GM18873 (cell line): ENCODE results near the gene NELFA.
"Not testable (repeated sequence)": the region's sequence is repeated elsewhere in the genome, so short reads cannot be mapped to it uniquely, and the experiment has no call there.

Source experiments
- ATAC-seq: cut with Tn5 transposase; IDR thresholded peaks from one replicate; pipeline ENCODE4 v1.9.1; 2021; ENCODE audit warnings: mild to moderate bottlenecking, moderate library complexity, moderate number of reproducible peaks; ENCODE audit not compliant: unreplicated experiment, low FRiP score

NELFA gene

DNA sequence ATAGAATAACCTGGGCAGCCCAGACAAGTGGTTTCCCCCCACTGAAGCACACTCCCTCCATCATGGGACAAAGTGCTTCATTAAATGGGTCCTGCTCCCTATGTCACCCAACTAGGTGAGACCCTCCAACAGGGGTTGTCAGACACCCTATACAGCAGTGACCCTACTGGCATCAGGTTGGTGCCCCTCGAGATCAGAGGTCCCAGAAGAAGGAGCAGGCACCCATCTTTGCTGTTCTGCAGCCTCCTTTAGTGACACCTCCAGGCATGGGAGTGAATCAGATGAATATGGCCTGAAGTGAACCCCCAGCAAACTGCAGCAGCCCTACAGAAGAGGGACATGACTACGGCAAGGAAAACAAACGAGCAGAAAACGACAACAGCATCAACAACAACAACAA is 11.1 kb downstream of the NELFA start:
- no peak for ATAC-seq

DNA sequence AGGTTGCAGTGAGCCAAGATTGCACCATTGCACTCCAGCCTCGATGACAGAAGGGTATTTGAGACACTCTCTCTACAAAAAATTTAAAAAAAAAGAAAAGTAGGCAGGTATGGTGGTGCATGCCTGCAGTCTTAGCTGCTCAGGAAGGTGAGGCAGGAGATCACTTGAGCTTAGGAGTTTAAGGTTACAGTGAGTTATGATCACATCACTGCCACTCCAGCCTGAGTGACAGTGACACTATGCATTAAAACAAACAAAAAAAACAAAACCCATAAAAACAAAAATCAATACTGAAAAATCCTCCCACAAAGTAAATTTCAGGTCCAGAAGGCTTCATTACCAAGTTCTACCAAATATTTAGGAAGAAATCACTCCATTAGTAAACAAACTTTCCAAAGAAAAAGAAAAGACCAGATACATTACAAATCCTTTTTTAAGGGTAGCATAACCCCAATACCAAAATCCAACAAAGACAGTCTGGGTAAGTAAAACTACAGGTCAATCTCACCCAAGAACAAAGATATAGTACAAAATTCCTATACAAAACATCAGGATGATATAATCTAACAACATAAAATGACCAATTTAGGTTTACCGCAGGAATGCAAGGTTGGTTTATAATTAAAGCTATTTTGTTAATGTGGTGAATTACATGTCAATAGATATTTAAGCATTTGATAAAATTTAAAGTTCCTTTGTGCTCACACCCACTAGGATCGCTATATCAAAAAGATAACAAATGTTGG is 11.7 kb downstream of the NELFA start:
- no peak for ATAC-seq

DNA sequence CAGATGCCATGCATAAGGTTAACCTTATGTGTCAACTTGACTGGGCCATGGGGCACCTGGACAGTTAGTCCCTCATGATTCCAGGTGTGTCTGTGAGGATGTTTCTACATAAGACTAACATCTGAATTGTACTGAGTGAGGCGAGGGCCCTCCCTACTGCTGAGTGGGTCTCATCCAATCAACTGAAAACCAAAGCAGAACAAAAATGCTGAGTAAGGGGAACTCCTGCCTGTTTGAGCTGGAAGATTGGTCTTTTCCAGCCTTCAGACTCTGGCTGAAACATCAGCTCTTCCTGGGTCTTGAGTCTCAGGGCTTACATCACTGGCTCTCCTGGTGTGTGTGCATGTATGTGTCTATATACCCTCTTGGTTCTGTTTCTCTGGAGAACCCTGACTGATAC is 13.8 kb downstream of the NELFA start:
- ATAC-seq, result no peak

DNA sequence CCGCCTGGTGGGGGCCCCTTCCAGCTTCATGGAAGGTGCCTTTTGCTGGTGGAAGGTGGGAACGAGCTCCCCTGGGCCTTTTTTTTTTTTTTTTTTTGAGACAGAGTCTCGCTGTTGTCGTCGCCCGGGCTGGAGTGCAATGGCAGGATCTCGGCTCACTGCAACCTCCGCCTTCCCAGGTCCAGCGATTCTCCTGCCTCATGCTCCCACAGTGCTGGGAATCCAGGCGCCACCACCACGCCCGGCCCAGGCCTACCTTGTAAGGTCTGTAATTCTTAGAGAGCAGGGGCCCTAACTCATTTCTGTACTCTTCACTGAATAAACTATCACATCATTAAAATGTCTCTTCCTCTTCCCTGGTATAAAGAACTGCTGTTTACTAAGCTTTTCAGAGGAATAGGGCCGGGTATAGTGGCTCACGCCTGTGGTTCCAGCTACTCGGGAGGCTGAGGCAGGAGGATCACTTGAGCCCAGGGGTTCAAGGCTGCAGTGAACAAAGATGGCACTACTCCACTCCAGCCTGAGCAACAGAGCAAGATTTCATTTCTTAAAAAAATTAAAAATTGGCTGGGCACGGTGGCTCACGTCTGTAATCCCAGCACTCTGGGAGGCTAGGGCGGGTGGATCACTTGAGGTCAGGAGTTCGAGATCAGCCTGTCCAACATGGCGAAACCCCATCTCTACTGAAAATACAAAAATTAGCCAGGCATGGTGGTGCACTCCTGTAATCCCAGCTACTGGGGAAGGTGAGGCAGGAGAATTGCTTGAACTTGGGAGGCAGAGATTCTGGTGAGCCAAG is 14.9 kb downstream of the NELFA start:
- ATAC-seq, result not testable (repeated sequence)

DNA sequence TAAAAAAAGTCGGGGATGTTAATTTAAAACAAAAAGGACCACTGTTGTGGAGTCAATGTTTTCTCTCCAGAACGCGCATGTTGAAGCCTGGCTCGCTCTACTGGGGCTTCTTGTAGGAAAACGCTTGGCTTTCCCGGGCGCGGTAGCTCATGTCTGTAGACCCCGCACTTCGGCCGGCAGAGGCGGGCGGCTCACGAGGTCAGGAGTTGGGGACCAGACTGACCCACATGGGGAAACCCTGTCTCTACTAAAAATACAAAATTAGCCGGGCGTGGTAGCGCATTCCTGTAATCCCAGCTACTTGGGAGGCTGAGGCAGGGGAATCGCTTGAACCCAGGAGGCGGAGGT is 15.6 kb downstream of the NELFA start:
- no peak for ATAC-seq

DNA sequence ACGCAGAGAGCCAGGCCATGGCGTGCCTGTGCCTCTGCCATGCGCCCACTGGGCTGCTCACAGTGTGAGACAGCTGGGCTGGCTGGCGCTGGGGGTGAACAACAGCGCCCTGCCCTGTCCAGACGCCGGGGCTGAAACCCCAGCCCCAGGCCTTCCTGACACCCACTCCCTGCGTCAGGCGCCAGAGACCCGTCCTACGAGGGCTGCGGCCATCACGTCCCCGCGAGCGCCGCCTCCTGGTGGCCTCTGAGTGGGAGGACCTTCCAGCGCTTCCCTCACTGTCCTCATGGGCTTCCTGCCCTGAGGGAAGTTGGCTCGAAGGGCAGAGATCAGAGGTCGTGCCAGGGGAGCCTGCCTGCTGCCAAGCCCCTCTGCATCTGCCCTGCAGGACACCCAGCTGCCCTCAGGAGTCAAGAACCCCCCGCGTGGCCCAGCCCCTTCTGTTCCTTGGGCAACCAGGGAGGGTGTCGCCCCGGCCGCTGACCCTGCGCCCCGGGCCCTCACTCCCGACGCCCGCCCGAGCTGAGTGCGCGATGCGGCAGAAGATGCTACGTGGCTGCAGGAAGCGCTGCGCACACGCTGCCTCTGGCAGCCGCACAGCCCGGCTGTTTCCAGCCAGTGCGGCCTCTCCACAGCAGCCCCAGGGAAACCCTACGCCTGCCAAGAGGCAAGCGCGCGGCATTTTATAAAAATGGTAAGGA is 16.2 kb downstream of the NELFA start:
- ATAC-seq, result no peak

DNA sequence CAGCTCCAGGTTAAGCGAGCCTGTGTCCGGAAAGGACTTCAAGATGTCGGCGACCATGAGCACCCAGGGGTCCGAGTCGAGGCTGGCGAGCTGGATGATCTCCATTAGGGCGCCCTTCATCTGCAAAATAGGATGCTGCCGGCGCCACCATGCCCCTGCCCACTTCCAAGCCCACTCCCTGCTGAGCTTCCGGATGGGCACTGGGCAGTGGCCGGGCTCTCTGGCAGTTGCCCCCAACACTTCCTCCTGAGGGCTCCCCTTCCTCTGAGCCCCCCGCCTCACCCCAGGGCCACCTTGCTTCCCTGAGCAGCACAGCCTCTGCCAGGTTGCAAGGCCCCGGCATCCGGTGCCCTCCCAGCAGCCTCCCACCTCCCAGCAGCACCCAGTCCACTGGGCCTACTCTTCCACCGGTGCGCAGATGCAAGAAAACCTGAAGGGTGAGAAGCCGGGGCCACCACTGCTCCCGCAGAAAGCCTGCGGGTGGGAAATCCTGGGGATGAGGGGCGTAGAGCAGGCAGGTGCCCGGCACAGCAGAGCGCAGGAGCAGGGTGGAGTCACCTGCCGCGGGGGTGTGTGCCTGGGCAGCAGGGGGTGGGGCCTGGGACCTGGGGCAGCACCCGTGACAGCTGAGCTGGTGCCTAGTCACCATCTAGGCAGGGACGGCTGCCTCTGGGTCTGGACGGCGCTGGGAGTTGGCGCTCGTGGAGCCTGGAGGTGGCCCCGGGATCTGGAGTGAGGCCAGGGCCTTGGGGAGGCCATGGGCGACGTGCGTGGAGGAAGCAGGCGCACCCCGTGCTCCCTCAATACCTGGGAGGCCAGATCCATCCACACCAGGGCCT is 17.0 kb downstream of the NELFA start:
- no peak for ATAC-seq

DNA sequence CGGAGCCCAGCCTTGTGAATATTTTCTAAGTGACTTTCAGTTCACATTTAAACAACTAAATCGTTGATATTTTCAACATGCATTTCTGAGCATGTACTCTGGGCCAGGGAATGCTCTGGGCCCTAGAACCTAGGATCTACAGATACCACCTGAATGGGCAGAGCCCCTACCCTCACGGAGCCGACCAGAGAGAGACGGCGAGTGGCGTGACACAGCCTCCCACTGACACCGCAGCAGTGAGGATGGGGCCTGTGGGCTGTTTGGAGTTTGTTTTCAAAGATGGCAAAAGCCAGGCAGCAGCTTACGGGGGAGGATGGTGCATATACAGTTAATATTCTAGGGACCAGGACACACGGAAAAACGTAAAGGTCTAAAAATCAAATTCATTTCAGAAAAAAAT is 17.7 kb downstream of the NELFA start:
- ATAC-seq, result no peak

DNA sequence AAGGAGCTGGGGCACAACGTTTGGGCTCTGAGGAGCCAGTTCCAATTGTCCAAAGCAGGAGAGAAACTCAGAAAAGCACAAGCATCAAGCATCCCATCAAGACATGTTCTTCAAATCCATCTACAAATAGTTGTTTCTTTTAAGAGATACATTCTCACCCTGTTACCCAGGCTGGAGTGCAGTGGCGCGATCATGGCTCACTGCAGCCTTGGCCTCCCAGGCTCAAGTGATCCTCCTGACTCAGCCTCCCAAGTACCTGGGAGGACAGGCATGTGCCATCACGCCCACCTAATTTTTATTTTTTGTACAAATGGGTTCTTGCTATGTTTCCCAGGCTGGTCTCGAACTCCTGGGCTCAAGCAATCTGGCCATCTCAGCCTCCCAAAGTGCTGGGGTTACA is 18.1 kb downstream of the NELFA start:
- no peak for ATAC-seq

DNA sequence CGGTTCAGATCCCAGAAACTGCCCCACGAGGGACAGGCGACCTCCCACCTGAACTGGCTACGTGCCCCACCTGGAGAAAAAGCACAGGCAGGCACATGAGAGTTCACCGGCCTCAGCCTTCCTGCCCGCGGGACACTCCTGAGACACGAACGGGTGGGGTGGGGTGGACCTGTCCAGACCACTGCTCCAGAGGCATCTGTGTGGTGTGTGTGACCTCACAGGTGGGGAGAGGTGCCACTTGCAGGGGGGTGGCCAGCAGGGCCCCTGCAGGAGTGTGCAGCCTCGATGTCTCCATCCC is 18.5 kb downstream of the NELFA start:
- no peak for ATAC-seq

DNA sequence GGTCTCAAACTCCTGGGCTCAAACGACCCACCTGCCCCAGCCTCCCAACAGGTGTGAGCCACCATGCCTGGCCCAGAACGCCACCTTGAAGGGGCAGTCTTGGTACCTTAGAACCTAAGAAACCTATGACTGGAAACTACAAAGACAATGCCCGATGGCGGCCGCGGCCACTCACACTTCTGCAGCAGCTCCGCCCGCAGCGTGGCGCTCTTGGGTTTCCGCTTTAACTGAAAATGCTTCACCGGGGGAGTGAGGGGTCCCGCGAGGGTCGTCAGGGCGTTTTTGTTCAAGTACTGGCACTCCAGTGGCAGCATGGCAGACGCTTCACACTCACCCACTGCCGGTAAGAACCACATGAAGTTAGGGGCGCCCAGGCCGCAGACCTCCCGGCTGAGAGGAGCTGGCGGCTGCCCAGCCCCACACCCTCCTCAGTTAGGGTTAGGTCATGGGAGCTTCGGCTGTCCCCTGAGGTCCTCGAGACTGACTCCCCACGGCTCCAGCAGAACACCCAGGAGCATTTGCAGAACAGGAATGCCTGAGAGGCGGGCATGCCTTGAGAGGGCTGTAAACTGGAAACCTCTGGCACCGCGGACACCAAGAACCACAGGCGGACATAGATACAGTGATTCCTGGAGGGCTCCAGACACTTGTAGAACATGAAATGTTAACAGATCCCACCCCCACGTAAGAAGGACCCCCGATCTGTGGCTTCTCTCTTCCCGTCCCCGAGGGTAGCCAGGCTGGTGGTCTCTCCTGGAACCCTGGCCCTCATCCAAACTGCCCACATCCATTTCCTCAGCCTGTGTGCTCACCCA is 19.0 kb downstream of the NELFA start:
- no peak for ATAC-seq

DNA sequence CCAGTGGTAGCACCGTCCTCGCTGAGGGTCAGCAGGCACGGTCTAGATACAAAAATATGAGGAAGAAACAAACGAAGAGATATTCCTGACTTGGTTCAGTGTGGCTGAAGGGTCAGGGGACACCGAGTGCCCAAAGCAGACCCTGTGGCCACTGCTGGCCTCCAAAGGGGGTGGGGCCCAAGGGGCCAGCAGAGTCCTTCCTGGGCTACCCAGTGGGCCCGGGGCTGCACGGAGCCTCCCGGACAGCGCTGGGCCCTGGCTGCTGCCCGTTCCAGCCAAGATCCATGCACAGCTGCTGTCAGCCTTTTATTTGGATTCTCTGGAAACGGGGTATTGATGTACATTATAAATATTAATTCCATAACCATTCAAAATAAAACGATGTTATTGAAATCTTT is 20.4 kb downstream of the NELFA start:
- ATAC-seq, result no peak

DNA sequence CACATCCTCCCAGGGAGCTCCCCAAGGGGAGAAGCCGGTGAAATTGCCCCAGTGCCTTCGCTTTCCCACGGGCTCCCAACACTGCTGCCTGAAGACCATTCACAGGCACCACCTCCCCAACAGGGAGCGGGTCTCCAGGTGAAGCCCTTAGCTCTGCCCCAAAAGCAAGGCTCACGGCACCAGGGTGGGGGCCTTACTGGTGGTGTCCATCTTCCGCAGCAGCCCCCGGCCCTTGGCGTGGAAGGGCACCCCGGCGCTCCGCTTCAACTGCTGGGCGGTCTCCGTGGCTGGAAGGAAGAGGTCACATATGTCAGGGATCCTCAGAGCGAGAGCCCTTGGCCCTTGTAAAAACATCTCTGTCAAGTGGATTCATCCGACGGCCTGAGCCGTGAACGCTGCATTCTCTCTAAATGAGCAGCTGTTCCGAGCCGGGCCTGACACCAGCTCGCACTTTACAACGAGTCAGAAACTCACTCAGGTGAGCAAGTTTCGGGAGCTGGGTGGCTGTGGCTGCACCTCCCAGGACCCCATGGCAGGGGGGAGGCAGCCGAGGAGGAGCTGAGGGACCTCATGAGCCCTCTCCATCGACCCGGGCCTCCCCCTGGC is 20.9 kb downstream of the NELFA start:
- no peak for ATAC-seq

DNA sequence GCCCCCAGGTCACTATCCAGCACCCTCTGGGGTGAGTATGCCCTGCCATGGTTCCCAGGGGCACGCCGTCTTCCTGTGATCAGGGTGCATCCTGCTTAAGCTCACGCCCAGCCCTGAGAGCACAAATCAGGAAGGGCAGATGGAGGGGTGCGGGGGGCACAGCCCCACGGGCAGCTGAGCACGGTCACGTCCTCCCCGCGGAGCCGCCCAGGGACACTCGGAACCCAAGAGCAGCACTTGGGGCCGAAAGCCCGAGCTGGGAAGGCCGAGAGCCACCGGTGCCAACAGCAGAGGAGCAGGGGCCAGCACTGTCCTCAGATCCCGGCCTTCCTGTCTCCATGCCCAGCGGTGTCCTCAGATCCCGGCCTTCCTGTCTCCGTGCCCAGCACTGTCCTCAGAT is 21.5 kb downstream of the NELFA start:
- no peak for ATAC-seq

DNA sequence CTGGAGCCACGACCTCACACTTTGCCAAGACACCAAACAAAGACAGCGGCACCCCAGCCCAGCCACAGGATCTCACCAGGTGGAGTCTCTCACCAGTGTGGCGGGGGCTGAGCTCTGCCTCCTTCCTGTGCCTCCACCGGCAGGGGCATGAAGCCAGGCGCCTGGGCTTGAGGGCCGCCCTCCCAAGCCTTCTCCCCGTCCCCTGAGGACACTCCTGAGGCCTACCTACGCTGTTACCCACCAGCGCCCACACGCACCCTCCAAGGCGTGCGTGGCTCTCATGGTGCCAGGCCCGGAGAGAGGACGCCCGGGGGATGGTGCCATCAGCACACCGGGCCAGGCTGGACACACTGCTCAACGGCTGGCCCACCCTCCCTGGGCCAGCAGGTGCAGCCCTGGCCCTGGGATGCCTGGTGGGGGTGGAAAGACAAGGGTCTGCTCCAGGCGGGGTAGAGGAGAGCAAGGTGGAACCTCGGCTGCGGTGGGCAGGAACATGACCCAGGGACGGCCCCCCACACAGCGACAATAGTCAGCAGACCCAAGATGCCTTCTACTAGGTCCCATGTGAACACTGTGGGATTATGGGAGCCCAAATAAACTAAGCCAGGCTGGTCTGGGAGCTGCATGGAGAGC is 22.1 kb downstream of the NELFA start:
- no peak for ATAC-seq

DNA sequence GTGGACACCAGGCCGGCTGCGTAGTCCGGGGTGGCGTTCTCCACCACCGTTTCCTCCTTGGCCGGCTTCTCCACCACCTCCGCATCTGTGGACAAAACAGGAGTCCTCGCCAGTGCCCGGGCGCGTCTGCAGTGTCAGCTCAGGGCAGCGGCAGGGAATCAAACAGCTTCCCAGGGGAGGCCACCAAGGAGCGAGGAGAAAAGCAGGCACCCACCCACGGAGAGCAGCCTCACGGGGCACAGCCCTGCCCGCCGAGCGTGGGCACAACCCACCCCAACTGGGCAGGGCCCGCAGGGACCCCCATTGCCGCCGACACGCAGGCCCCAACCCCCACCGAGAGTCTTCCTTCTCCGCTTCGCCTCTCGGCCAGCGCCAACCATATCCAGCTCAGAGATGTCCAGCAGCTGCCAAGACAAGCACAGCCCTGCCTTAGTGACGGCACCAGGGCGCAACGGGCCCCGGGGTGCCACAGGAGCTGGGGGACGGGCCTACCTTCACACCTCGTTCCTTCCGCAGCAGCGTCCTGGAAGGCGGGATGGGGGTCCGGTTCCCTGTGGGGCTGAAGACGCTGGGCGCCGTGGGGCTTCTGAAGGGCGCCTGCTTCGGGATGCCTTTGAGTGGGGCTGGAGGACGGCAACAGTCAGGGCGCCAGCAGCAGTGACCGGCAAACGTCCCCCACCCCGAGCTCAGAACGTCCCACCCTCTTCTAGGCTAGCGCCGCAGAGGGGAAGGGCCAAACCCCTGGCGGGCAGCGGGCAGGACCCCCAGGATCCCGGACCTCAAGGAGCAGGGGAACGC is 22.8 kb downstream of the NELFA start:
- no peak for ATAC-seq

DNA sequence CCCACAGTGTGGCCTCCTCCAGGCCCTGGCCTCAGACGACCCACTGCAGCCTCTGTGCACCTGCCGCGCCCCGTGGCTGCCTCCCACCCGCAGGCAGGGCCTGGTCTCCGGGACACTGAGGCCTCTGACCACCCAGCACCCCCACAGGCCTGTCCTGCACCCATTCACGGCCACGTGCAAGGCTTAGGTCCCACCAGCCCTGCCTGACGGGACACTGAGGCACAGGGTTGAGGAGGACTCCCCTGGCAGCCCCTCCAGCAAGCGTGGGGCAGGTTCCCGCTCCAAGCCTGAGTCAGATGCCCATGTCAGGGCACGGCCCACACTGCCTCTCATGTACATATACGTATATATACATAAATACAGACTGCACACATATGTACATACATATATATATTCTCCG is 23.5 kb downstream of the NELFA start:
- ATAC-seq, result no peak

DNA sequence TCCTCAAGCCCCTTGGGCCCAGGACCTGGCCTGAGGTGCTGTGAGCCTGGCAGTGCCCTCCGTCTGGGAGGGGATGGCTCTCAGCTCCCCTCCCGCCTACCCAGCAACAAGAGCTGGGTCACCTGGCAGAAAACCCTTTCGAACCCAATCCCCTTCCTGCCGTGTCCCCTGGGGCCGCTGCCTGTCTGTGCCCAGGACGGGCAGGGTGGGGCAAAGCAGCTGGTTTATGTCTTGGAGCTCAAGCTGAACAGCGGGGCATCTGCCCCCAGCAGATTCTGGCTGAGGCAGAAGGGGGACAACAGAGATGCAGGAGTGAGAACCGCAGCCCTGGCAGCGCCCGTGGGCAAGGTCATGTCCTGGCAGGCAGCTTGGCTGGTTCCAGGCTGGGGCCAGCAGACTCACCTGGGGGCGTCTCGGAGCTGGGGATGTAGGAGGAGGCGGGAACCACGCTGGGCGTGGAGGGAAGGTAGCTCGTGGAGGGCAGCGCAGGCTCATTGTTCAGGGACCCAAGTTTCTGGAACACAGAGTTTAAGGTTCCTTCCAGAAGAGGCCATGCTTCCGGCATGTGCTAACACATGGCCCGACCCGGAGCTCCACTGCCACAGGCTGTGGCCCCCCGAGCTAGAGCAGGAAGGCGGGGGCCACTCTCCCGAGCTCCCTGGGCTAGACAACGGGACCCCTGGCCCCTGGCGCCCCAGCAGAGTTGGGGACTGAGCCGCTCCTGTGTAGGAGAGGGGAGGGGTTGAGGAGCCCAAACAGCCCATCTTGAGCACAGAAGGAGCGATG is 24.2 kb downstream of the NELFA start:
- no peak for ATAC-seq
